ENCODE measurements around the gene NECAB2.
"Not testable (repeated sequence)": the region's sequence is repeated elsewhere in the genome, so short reads cannot be mapped to it uniquely, and the experiment has no call there.

NECAB2 gene

DNA sequence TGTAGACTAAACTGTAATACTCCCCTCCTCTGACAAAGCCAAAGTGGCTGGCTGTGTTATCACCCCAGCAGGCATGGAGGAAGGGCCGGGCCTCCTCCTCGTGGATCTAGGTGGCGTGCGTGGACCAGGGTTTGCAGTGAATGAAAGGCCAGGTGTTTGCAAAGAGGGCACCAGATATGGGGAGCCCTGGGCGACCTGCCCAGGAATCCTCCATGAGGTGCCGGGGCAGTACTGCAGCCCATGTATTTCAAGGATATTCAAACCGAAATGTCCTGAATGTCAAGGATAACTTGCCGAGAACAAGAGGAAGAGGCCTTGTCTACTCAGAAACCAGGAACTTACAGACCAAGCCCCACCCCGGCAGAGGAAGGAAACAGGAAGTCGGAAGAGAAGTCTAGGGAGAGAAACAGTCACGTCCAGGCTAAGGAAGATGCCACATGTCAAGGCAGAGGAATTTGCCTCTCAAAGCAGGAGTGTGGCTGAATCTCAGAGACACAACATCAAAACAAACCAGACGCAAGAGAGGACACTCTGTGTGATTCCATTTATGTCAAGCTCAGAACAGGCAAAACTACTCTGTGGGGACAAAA, 28.7 kb upstream of the NECAB2 start:
- Histone ChIP-seq H3K79me2 (no peaks in the 10 kb centered on the region), H3K27ac (no peak overlapping the region), H3K36me3 (ENCODE audit: control insufficient read depth, insufficient read depth, low read length) (no peaks in the 10 kb centered on the region), H2AFZ (no peak overlapping the region), H3K27me3 (ENCODE audit: control insufficient read depth, insufficient read depth, low read length) (no peaks in the 10 kb centered on the region), H3K9me3 (ENCODE audit: control insufficient read depth, low read length) (no peaks in the 10 kb centered on the region), H3K4me1 (peaks cover 3% of the 10 kb centered on the region), H3K4me2 (ENCODE audit: low read length) (no peak overlapping the region), H3K4me3 (ENCODE audit: low read depth, low read length) (no peak overlapping the region), H3K9ac (no peak overlapping the region)
- TF ChIP-seq, protein P1, sequence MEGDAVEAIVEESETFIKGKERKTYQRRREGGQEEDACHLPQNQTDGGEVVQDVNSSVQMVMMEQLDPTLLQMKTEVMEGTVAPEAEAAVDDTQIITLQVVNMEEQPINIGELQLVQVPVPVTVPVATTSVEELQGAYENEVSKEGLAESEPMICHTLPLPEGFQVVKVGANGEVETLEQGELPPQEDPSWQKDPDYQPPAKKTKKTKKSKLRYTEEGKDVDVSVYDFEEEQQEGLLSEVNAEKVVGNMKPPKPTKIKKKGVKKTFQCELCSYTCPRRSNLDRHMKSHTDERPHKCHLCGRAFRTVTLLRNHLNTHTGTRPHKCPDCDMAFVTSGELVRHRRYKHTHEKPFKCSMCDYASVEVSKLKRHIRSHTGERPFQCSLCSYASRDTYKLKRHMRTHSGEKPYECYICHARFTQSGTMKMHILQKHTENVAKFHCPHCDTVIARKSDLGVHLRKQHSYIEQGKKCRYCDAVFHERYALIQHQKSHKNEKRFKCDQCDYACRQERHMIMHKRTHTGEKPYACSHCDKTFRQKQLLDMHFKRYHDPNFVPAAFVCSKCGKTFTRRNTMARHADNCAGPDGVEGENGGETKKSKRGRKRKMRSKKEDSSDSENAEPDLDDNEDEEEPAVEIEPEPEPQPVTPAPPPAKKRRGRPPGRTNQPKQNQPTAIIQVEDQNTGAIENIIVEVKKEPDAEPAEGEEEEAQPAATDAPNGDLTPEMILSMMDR (IDR thresholded peaks at IDR 0.05) = no peak

DNA sequence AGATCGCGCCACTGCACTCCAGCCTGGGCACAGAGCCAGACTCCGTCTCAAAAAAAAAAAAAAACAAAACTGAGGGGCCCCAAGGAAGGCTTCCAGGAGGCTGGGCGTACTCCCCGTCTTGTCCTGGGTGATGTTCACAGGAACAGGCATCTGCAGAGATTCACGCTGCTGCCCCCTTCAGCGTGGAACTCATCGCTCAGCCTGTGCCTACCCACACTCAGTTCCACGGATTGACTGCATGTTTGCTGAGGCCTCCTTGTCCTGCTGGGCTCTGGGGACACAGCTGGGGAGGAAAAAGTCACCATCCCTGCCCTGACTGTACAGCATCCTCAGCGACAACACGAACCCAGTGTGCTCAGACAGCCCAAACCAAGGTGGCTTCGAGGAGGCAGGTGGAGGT, 27.9 kb upstream of the NECAB2 start:
- Histone ChIP-seq H2AFZ (peak overlapping the region; percentile 27), H3K27ac (no peak overlapping the region), H3K9ac (no peak overlapping the region), H3K36me3 (ENCODE audit: control insufficient read depth, insufficient read depth, low read length) (no peaks in the 10 kb centered on the region), H3K79me2 (no peaks in the 10 kb centered on the region), H3K4me1 (peaks cover 3% of the 10 kb centered on the region), H3K4me2 (ENCODE audit: low read length) (no peak overlapping the region), H3K4me3 (ENCODE audit: low read depth, low read length) (no peak overlapping the region), H3K27me3 (ENCODE audit: control insufficient read depth, insufficient read depth, low read length) (no peaks in the 10 kb centered on the region), H3K9me3 (ENCODE audit: control insufficient read depth, low read length) (no peaks in the 10 kb centered on the region)
- TF ChIP-seq, protein P1 (IDR thresholded peaks at IDR 0.05) = no peak

DNA sequence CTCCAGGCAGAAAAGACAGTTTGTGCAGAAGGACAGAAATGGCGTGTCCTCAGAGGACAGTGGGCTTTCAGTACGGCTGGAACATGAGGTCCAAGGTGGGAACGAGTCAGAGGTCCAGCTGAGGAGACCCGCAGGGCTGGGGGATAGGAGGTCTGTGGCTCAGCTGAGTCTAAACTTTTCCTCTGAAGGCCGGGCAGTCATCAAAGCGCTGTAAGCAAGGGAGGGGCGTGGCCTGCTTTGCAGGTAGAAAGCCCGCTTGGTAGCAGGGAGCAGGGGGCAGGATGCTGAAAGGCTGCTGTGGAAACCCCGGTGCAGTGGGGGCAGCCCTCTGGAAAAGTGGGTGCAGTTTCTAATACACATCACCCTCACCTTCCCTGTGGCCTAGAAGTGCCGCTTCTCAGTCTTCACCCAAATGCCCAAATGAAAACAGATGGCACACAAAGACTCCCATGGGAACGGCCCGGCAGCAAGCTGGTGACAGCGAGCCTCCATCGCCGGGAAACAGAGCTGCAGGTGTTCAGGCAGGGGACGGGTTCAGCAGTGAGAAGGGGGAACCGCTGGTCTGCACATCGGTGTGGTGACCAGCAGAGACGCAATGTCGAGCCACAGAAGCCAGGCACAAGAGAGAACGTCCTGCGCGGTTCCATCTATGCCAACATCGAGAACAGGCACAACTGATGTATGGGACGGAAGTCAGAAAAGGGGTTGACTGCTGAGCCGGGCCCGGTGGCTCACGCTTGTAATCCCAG, 27.2 kb upstream of the NECAB2 start:
- H3K4me3 ChIP-seq (ENCODE audit: low read depth, low read length) = no peak overlapping the region
- H3K27ac ChIP-seq = no peak overlapping the region
- H3K9me3 ChIP-seq (ENCODE audit: control insufficient read depth, low read length) = no peaks in the 10 kb centered on the region
- peak overlapping the region; percentile 27 for H2AFZ ChIP-seq
- no peaks in the 10 kb centered on the region for H3K27me3 ChIP-seq (ENCODE audit: control insufficient read depth, insufficient read depth, low read length)
- TF ChIP-seq, protein P1 (IDR thresholded peaks at IDR 0.05) = no peak
- H3K4me1 ChIP-seq = peaks cover 3% of the 10 kb centered on the region
- no peak overlapping the region for H3K4me2 ChIP-seq (ENCODE audit: low read length)
- no peaks in the 10 kb centered on the region for H3K36me3 ChIP-seq (ENCODE audit: control insufficient read depth, insufficient read depth, low read length)
- H3K79me2 ChIP-seq = no peaks in the 10 kb centered on the region
- no peak overlapping the region for H3K9ac ChIP-seq

DNA sequence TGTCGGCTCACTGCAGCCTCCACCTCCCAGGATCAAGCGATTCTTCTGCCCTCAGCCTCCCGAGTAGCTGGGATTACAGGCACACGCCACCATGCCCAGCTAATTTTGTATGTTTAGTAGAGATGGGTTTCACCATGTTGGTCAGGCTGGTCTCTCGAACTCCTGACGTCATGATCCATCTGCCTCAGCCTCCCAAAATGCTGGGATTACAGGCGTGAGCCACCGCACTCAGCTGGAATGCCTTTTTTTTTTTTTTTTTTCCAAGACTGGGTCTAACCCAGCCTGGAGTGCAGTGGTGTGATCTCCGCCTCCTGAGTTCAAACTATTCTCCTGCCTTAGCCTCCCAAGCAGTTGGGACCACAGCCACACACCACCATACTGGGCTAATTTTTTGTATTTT, 26.5 kb upstream of the NECAB2 start:
- not testable (repeated sequence) for H3K36me3 ChIP-seq (ENCODE audit: control insufficient read depth, insufficient read depth, low read length); H3K9ac ChIP-seq; H3K27me3 ChIP-seq (ENCODE audit: control insufficient read depth, insufficient read depth, low read length); H3K4me1 ChIP-seq; H3K4me3 ChIP-seq (ENCODE audit: low read depth, low read length); H3K9me3 ChIP-seq (ENCODE audit: control insufficient read depth, low read length); H2AFZ ChIP-seq; H3K4me2 ChIP-seq (ENCODE audit: low read length); H3K79me2 ChIP-seq; H3K27ac ChIP-seq

DNA sequence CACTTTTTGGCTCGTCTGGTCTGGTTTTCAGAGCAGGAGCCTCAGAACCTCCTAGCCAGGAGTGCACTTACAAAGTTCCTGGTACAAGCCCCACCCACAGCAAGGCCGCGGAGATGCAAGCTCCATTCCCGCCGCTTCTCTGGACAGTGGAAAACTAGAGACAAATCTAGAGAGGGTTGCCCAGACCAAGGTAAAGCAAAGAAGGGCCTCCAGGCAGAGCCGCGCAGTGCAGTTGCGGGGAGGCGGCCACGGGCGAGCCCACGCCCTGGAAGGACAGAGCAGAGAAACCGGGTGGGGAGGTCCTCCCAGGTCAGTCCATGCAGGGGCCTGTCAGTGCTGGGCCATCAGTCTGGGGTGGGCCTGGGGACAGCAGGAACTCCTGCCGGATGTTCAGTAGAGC, 26.0 kb upstream of the NECAB2 start:
- H3K9ac ChIP-seq = no peak overlapping the region
- H3K4me2 ChIP-seq (ENCODE audit: low read length) = no peak overlapping the region
- H3K9me3 ChIP-seq (ENCODE audit: control insufficient read depth, low read length) = no peaks in the 10 kb centered on the region
- no peak overlapping the region for H2AFZ ChIP-seq
- no peaks in the 10 kb centered on the region for H3K36me3 ChIP-seq (ENCODE audit: control insufficient read depth, insufficient read depth, low read length)
- H3K27ac ChIP-seq = no peak overlapping the region
- no peaks in the 10 kb centered on the region for H3K27me3 ChIP-seq (ENCODE audit: control insufficient read depth, insufficient read depth, low read length)
- TF ChIP-seq, protein P1 (IDR thresholded peaks at IDR 0.05) = no peak
- no peaks in the 10 kb centered on the region for H3K79me2 ChIP-seq
- H3K4me1 ChIP-seq = peaks cover 3% of the 10 kb centered on the region
- no peak overlapping the region for H3K4me3 ChIP-seq (ENCODE audit: low read depth, low read length)

All from parathyroid adenoma (tissue), 2 donors.